PC-9 (cell line): ENCODE measurements around the gene SCGB3A2. TPM values are rescaled to one million over a fixed set of nuclear protein-coding genes. Genes with fewer than 3 reads are reported as not detected.

ENCODE experiments used
- BruUV-seq: library from RNA; stranded (reverse); fragments of 400-500 nt; replicated peaks from 2 replicates; lab custom pipeline; 2021; lab: Mats Ljungman, UMichigan
- CTCF ChIA-PET: fragments of 300-600 bp; sonication (Branson Sonifier 250); formaldehyde crosslinking; loops from one replicate; lab custom pipeline; 2022; ENCODE audit warnings: antibody characterized with exemption; lab: Charles Lee
- POLR2A ChIA-PET: fragments of 300-600 bp; sonication (Branson Sonifier 250); formaldehyde crosslinking; loops from one replicate; lab custom pipeline; 2022; ENCODE audit warnings: antibody characterized with exemption; ENCODE audit not compliant: unreplicated experiment; lab: Charles Lee
- DNase-seq, 2 experiments: peaks; one replicate each; pipeline versions ENCODE4 v3.0.0 to v3.0.0-alpha.2; 2015 to 2022; ENCODE audit warnings: mixed read lengths in 1 of 2
- H2AFZ ChIP-seq: fragments of 200-600 bp; sonication (generic); 2 replicates; pipeline ENCODE4 v1.8.1; 2017; ENCODE audit warnings: antibody characterized with exemption
- H3F3A ChIP-seq: fragments of 200-600 bp; sonication (generic); 2 replicates; pipeline ENCODE4 v1.8.1; 2017; ENCODE audit warnings: antibody characterized with exemption, mild to moderate bottlenecking, low read depth; ENCODE audit not compliant: insufficient read depth
- H3K27ac ChIP-seq: fragments of 200-600 bp; sonication (generic); 2 replicates; pipeline ENCODE4 v1.6.1; 2016; ENCODE audit warnings: mixed run types
- H3K27me3 ChIP-seq: fragments of 200-600 bp; sonication (generic); 2 replicates; pipeline ENCODE4 v1.6.1; 2016; ENCODE audit warnings: low read depth, mixed run types; ENCODE audit not compliant: insufficient read depth
- H3K36me3 ChIP-seq: fragments of 200-600 bp; sonication (generic); 2 replicates; pipeline ENCODE4 v1.6.1; 2016; ENCODE audit warnings: low read depth, mixed run types
- H3K4me1 ChIP-seq: fragments of 200-600 bp; sonication (generic); replicated peaks from 2 replicates; pipeline ENCODE4 v1.6.1; 2016; ENCODE audit warnings: mixed run types; ENCODE audit not compliant: insufficient read depth
- H3K4me2 ChIP-seq: fragments of 200-600 bp; sonication (generic); 2 replicates; pipeline ENCODE4 v1.6.1; 2017; ENCODE audit warnings: mixed run types
- H3K4me3 ChIP-seq: fragments of 200-600 bp; sonication (generic); 2 replicates; pipeline ENCODE4 v1.6.1; 2016; ENCODE audit warnings: mixed run types
- H3K79me2 ChIP-seq: fragments of 200-600 bp; sonication (generic); 2 replicates; pipeline ENCODE4 v1.6.1; 2017; ENCODE audit warnings: low read depth, mixed run types
- H3K9me2 ChIP-seq: fragments of 200-600 bp; sonication (generic); 2 replicates; pipeline ENCODE4 v1.8.1; 2017; ENCODE audit warnings: mild to moderate bottlenecking; ENCODE audit not compliant: insufficient read depth
- H3K9me3 ChIP-seq: fragments of 200-600 bp; sonication (generic); 2 replicates; pipeline ENCODE4 v1.8.1; 2016; ENCODE audit warnings: low read depth; ENCODE audit not compliant: insufficient read depth
- H4K20me1 ChIP-seq: fragments of 200-600 bp; sonication (generic); 2 replicates; pipeline ENCODE4 v1.8.1; 2017; ENCODE audit not compliant: insufficient read depth
- EZH2 ChIP-seq: fragments of 200-600 bp; sonication (generic); IDR thresholded peaks from 2 replicates; pipeline ENCODE4 v1.8.0; 2017; ENCODE audit warnings: antibody characterized with exemption, low read depth
- intact Hi-C: fragments of 100-400 bp; cut with micrococcal nuclease; formaldehyde crosslinking; loops from one replicate; pipeline ENCODE4 v1.10.0; 2022; ENCODE audit not compliant: unreplicated experiment
- total RNA-seq: library from RNA; stranded (reverse); gene quantifications from 2 replicates; pipeline ENCODE4 v1.2.3, GENCODE V29; 2021
- TF ChIP-seq, protein P1 (sequence below): fragments of 200-600 bp; sonication (generic); conservative IDR thresholded peaks from 2 replicates; pipeline ENCODE4 v1.6.1; 2017; ENCODE audit warnings: mixed run types, antibody characterized with exemption, mild to moderate bottlenecking, moderate library complexity

Gene SCGB3A2
- total RNA-seq, 1 experiment from 2014 or later = not detected

DNA sequence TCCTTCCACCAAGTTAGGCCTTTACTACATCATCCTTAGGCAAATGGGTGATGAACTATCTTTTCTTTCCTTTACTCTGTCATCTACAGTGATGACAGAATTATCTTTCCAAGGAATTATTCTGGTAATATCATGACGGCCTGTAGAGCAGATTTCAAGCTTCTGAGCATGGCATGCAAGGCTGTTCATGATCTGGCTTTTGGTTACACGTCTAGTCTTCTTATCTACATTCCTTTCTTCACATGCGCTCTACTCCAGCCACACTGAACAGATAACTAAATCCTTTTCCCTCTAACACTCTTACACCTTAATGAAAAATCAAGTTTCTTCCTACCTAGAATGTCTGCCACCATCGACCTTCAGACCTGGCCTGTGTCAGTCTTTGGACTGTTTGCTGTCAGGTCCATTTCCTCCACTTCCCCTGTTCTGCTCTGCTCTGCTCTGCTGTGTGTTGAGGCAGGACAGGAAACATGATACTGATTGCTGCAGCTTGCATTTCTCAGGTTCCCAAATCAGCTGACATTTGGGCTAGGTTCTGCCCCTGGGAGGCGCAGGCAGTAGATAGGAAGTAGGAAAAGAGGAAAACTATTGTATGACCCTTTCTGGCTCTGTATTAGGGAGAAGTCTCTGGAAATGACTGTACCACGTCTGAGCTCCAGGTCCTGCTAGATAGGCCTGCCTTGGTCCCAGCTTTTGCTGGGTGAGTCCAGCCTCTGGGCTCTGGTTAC lies 4.2 kb downstream of the SCGB3A2 start:
- H3K4me2 ChIP-seq = no peak overlapping the region
- no peak for DNase-seq
- no peaks in the 10 kb centered on the region for H4K20me1 ChIP-seq
- H3K27ac ChIP-seq = no peak overlapping the region
- CTCF ChIA-PET = no interaction called here
- H3K36me3 ChIP-seq = no peaks in the 10 kb centered on the region
- no peaks in the 10 kb centered on the region for H3F3A ChIP-seq
- H3K4me1 ChIP-seq = peaks cover 6% of the 10 kb centered on the region
- H3K79me2 ChIP-seq = no peaks in the 10 kb centered on the region
- H3K27me3 ChIP-seq = no peaks in the 10 kb centered on the region
- no peak overlapping the region for H3K4me3 ChIP-seq
- no peak overlapping the region for H2AFZ ChIP-seq
- TF ChIP-seq EZH2 = no peak
- TF ChIP-seq, protein P1, sequence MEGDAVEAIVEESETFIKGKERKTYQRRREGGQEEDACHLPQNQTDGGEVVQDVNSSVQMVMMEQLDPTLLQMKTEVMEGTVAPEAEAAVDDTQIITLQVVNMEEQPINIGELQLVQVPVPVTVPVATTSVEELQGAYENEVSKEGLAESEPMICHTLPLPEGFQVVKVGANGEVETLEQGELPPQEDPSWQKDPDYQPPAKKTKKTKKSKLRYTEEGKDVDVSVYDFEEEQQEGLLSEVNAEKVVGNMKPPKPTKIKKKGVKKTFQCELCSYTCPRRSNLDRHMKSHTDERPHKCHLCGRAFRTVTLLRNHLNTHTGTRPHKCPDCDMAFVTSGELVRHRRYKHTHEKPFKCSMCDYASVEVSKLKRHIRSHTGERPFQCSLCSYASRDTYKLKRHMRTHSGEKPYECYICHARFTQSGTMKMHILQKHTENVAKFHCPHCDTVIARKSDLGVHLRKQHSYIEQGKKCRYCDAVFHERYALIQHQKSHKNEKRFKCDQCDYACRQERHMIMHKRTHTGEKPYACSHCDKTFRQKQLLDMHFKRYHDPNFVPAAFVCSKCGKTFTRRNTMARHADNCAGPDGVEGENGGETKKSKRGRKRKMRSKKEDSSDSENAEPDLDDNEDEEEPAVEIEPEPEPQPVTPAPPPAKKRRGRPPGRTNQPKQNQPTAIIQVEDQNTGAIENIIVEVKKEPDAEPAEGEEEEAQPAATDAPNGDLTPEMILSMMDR = no peak
- POLR2A ChIA-PET = no interaction called here
- intact Hi-C loops = no loop called here
- H3K9me2 ChIP-seq = no peaks in the 10 kb centered on the region
- H3K9me3 ChIP-seq = no peaks in the 10 kb centered on the region
- no TSS peak for BruUV-seq

DNA sequence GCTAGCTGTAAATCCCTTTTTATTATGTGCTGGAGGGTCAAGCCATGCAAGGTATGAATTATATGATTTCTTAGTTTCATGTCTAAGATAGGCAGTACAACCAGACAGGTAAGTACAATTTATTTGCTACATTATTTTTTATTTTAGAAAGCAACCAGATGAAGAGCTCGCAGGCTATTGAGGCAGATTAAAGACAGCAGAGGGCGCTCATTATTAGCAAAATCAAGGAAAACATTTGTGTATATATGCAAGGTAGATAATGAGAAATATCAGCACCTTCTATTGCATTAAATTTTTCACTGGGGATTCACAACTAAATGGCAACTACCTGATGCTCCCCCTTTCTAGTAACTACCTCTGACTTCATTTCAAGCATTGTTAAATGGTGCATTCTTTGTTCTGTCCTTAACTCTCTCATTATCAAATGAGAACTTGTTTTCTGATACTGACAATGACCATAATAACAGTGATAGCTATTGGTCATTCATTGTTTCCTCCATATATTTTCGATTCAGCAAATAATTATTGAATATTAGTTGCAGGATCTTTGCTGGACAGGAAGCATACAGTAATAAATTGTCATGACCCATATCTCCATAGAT lies 8.6 kb downstream of the SCGB3A2 start:
- no peaks in the 10 kb centered on the region for H3K79me2 ChIP-seq
- H3K4me1 ChIP-seq = peaks cover 26% of the 10 kb centered on the region
- no peak for TF ChIP-seq EZH2
- TF ChIP-seq, protein P1 = peak; percentile 82
- peaks cover 9% of the 10 kb centered on the region; the same call in 1 of the 2 replicates for H3K9me3 ChIP-seq
- ChIA-PET POLR2A (interaction anchor here (0.6 to 0.7 kb wide), 2 partner anchors 40 to 260 kb away, joined by 3 to 28 read pairs; no protein-coding TSS in a partner anchor), CTCF (interaction anchor here (0.6 to 1.2 kb wide), 6 partner anchors 19 to 844 kb away, joined by 3 to 5 read pairs (median 3); partner anchors contain the start of gene C5orf46)
- no peaks in the 10 kb centered on the region for H4K20me1 ChIP-seq
- H3K27me3 ChIP-seq = no peaks in the 10 kb centered on the region
- no peak overlapping the region for H3K4me3 ChIP-seq
- no peak overlapping the region for H3K4me2 ChIP-seq
- BruUV-seq = no TSS peak
- peaks cover 1% of the 10 kb centered on the region; the same call in 1 of the 2 replicates for H3F3A ChIP-seq
- H3K9me2 ChIP-seq = no peaks in the 10 kb centered on the region
- H2AFZ ChIP-seq = no peak overlapping the region
- H3K27ac ChIP-seq = no peak overlapping the region
- DNase-seq = peak; percentile 27 to 40
- intact Hi-C loops = loop anchor here (1.0 kb wide), 2 partner anchors 30 to 48 kb away; no protein-coding TSS in a partner anchor
- no peaks in the 10 kb centered on the region for H3K36me3 ChIP-seq

DNA sequence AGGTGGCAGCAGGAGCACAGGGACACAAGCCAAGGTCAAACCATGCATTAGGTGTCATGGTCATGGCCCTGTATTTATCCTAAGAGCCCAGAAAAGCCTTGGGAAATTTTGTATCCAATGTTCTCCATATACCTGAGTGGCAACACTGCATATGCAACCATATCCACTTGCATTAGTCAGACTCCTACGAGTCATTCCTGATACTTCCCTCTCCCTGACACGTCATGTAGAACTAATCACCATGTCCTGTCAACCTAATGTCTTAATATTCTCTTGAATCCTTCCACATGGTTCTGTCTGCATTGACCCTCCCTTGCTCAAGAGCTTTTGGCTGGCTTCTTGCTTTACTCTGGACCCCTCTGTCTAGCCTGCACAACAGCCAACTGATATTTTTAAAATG lies 9.4 kb downstream of the SCGB3A2 start:
- H3F3A ChIP-seq = peaks cover 9% of the 10 kb centered on the region
- no peak overlapping the region for H3K27ac ChIP-seq
- DNase-seq = peak in 1 of 2 experiments; percentile 45
- ChIA-PET CTCF (interaction anchor here (0.9 kb wide), 1 partner anchor 18 kb away, joined by 3 read pairs; the partner anchor contains the start of gene C5orf46), POLR2A (no interaction called here)
- TF ChIP-seq, protein P1 = no peak
- no peak for TF ChIP-seq EZH2
- no peaks in the 10 kb centered on the region for H4K20me1 ChIP-seq
- H3K27me3 ChIP-seq = no peaks in the 10 kb centered on the region
- H3K4me2 ChIP-seq = no peak overlapping the region
- intact Hi-C loops = loop anchor here (1.0 kb wide), 2 partner anchors 31 to 47 kb away; no protein-coding TSS in a partner anchor
- BruUV-seq = no TSS peak
- H2AFZ ChIP-seq = no peak overlapping the region
- peaks cover 9% of the 10 kb centered on the region; the same call in 1 of the 2 replicates for H3K9me3 ChIP-seq
- H3K4me1 ChIP-seq = peaks cover 34% of the 10 kb centered on the region
- no peaks in the 10 kb centered on the region for H3K36me3 ChIP-seq
- no peaks in the 10 kb centered on the region for H3K79me2 ChIP-seq
- no peak overlapping the region for H3K4me3 ChIP-seq
- no peaks in the 10 kb centered on the region for H3K9me2 ChIP-seq
